Vein endothelial cell (primary cell): ENCODE measurements around the gene ARHGAP5. TPM values are rescaled to one million over a fixed set of nuclear protein-coding genes. Genes with fewer than 3 reads are reported as not detected.
A peak's percentile ranks its signal among the peaks of the same experiment; 100 is the strongest.

Source experiments
- small RNA-seq: library from RNA; depleted of rRNA; stranded (forward); fragments of <200 nt; gene quantifications from one replicate; pipeline ENCODE3, GENCODE V24; 2012
- total RNA-seq: library from RNA; depleted of rRNA; stranded (reverse); fragments of >200 nt; gene quantifications from 2 replicates; pipeline ENCODE4 v1.2.3, GENCODE V29; 2012

The ARHGAP5 gene, protein sequence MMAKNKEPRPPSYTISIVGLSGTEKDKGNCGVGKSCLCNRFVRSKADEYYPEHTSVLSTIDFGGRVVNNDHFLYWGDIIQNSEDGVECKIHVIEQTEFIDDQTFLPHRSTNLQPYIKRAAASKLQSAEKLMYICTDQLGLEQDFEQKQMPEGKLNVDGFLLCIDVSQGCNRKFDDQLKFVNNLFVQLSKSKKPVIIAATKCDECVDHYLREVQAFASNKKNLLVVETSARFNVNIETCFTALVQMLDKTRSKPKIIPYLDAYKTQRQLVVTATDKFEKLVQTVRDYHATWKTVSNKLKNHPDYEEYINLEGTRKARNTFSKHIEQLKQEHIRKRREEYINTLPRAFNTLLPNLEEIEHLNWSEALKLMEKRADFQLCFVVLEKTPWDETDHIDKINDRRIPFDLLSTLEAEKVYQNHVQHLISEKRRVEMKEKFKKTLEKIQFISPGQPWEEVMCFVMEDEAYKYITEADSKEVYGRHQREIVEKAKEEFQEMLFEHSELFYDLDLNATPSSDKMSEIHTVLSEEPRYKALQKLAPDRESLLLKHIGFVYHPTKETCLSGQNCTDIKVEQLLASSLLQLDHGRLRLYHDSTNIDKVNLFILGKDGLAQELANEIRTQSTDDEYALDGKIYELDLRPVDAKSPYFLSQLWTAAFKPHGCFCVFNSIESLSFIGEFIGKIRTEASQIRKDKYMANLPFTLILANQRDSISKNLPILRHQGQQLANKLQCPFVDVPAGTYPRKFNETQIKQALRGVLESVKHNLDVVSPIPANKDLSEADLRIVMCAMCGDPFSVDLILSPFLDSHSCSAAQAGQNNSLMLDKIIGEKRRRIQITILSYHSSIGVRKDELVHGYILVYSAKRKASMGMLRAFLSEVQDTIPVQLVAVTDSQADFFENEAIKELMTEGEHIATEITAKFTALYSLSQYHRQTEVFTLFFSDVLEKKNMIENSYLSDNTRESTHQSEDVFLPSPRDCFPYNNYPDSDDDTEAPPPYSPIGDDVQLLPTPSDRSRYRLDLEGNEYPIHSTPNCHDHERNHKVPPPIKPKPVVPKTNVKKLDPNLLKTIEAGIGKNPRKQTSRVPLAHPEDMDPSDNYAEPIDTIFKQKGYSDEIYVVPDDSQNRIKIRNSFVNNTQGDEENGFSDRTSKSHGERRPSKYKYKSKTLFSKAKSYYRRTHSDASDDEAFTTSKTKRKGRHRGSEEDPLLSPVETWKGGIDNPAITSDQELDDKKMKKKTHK (N-terminal part only)
- total RNA-seq = 37.9 and 46.0 TPM in 2 replicates

GRCh38 chr14:32077081-32078022 lies at the start of gene ARHGAP5:
Gene ARHGAP5 (plus strand): TSS chr14:32077304. CDS start chr14:32090670, 13,366 bp downstream.

DNA sequence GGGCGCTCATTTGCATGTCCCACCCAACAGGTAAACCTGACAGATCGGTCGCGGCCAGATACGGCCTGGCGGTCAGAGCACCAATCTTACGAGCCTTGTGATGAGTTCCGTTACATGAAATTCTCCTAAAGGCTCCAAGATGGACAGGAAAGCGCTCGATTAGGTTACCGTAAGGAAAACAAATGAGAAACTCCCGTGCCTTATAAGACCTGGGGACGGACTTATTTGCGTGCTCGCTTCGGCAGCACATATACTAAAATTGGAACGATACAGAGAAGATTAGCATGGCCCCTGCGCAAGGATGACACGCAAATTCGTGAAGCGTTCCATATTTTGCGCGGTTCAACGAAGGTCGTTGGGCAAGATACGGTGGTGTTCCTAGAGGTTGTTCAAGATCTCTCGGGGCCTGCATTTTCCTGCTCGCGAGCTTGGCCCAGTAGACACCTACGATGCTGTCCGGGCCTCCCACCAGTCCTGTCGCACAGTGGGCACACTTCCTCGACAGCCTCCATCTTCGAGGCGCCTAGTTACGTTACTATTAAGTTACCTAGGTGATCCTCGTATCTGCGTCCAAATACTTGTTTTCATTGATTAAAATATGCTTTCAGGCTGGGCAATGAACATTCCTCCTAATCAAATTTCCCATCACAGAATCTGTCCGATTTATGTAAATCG lies 124.8 kb downstream of the ARHGAP5 start, which contains the start of gene RNU6-7:
TSS of gene RNU6-7 (plus strand) at position 230 of the 675 bp plus-strand sequence.

DNA sequence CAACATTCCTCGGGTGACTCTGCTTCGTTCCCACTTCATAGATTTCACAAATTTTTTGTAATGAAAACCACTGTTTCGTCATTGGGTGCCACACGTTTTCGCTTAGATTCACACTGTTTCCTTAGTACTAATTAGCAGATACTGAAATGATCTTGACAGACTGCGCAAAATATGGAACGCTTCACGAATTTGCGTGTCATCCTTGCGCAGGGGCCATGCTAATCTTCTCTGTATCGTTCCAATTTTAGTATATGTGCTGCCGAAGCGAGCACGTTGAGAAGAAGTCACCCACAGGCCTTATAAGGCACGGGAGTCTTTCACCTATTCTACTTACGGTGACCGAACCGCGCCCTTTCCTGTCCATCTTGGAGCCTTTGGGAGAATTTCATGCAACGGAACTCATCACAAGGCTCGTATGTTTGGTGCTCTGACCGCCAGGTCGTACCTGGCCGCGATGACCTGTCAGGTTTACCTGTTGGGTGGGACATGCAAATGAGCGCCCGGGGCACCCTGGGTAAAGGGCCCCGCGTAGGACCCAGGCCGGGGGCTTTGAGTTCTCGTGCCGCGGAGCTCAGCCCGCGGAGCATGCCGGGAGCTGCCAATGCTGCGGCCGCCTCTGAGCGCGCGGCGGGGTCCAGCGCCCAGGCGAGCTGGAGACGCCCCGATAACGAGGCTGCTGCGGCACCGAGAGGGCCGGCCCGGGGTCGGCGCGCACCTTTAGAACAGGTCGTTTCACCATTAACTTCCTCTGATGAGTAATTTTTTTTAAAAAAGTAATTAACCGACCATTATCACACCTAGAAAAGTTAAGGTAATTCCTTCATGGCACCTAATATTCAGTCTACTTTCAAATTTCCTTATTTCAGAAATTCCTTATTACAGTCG lies 126.1 kb downstream of the ARHGAP5 start, which contains the start of gene RNU6-8:
TSS of gene RNU6-8 (minus strand) at position 272 of the 885 bp plus-strand sequence.

Small RNAs within 50 kb of the gene (small RNA-seq; reads per million reads assigned to genes)
- gene RNU6-7 (not detected), gene RNU6-8 (5.7 reads per million, percentile 93 among the genes with 10 or more reads in this experiment)

Other genes starting within 250 kb of the ARHGAP5 start
- not detected in 2 replicates for gene RNU6-7, start 124.7 kb downstream of the ARHGAP5 start, total RNA-seq
- not detected in 2 replicates for gene RNU6-8, start 126.0 kb downstream of the ARHGAP5 start, total RNA-seq